CD14-positive monocyte (primary cell): Measurements from ENCODE around the gene SDF2. TPM values are rescaled to one million over a fixed set of nuclear protein-coding genes. Genes with fewer than 3 reads are reported as not detected.

Experiments used
- DNase-seq, 3 donors: peaks; one replicate each; pipeline ENCODE4 v3.0.0-alpha.2; 2011 to 2022
- H2AFZ ChIP-seq: 2 replicates; pipeline ENCODE4 v1.6.0; 2012; ENCODE audit warnings: mild to moderate bottlenecking, low read depth, low read length, inconsistent platforms; ENCODE audit not compliant: insufficient read depth, poor library complexity, severe bottlenecking
- H3K27ac ChIP-seq, 2 donors: 1 replicate in 1 of 2; 2 replicates in 1 of 2; pipeline ENCODE4 v1.5.1; 2012 to 2013; ENCODE audit warnings: low read length in 2 of 2, control low read depth in 1 of 2, inconsistent platforms in 1 of 2, low read depth in 1 of 2, mild to moderate bottlenecking in 1 of 2
- H3K27me3 ChIP-seq, 2 donors: one replicate each; pipeline versions ENCODE4 v1.6.0 to v1.6.1; 2011 to 2013; ENCODE audit warnings: low read length in 2 of 2; ENCODE audit not compliant: control insufficient read depth in 2 of 2, insufficient read depth in 2 of 2
- H3K36me3 ChIP-seq, 2 donors: replicated peaks in 1 of 2; 1 replicate in 1 of 2; 2 replicates in 1 of 2; pipeline versions ENCODE4 v1.5.1 to v1.6.1; 2012 to 2013; ENCODE audit warnings: low read length in 2 of 2, control low read depth in 1 of 2, inconsistent platforms in 1 of 2, mild to moderate bottlenecking in 1 of 2; ENCODE audit not compliant: insufficient read depth in 2 of 2, control insufficient read depth in 1 of 2
- H3K4me1 ChIP-seq, 2 donors: 1 replicate in 1 of 2; 2 replicates in 1 of 2; pipeline versions ENCODE4 v1.5.1 to v1.6.1; 2012 to 2013; ENCODE audit warnings: low read length in 2 of 2, control low read depth in 1 of 2, inconsistent platforms in 1 of 2, mild to moderate bottlenecking in 1 of 2, moderate library complexity in 1 of 2; ENCODE audit not compliant: insufficient read depth in 2 of 2, control insufficient read depth in 1 of 2
- H3K4me2 ChIP-seq: replicated peaks from 2 replicates; pipeline ENCODE3; 2012; ENCODE audit warnings: low read length, moderate library complexity, mild to moderate bottlenecking; ENCODE audit not compliant: poor library complexity, severe bottlenecking; ENCODE audit errors: extremely low read depth
- H3K4me3 ChIP-seq, 3 experiments: fragments of 200-600 bp in 1 of 3; sonication (generic) in 1 of 3; replicated peaks in 1 of 3; 1 replicate in 2 of 3; 2 replicates in 1 of 3; pipeline ENCODE4 v1.5.1; 2011 to 2013; ENCODE audit warnings: low read length in 3 of 3, mild to moderate bottlenecking in 3 of 3, control low read depth in 2 of 3, low read depth in 2 of 3, inconsistent platforms in 1 of 3, moderate library complexity in 1 of 3
- H3K79me2 ChIP-seq: 2 replicates; pipeline ENCODE4 v1.6.0; 2012; ENCODE audit warnings: mild to moderate bottlenecking, control low read depth, inconsistent platforms, low read length, moderate library complexity; ENCODE audit not compliant: insufficient read depth
- H3K9ac ChIP-seq: 2 replicates; pipeline ENCODE4 v1.6.0; 2017; ENCODE audit warnings: low read length, mild to moderate bottlenecking; ENCODE audit not compliant: insufficient read depth, poor library complexity, severe bottlenecking
- H3K9me3 ChIP-seq, 2 donors: replicated peaks in 1 of 2; 1 replicate in 1 of 2; 2 replicates in 1 of 2; pipeline versions ENCODE4 v1.5.1 to v1.6.1; 2012 to 2013; ENCODE audit warnings: low read length in 2 of 2, control low read depth in 1 of 2; ENCODE audit not compliant: control insufficient read depth in 1 of 2, insufficient read depth in 1 of 2
- H4K20me1 ChIP-seq: 2 replicates; pipeline ENCODE4 v1.6.0; 2012; ENCODE audit warnings: mild to moderate bottlenecking, low read length, control low read depth, moderate library complexity; ENCODE audit not compliant: insufficient read depth
- H3K27ac Mint-ChIP-seq, 7 donors: one replicate each; pipeline ENCODE4 v1.8.0; 2020; ENCODE audit warnings: mild to moderate bottlenecking in 7 of 7, mixed read lengths in 7 of 7, moderate library complexity in 6 of 7, inconsistent platforms in 2 of 7
- H3K27me3 Mint-ChIP-seq, 3 donors: one replicate each; pipeline ENCODE4 v1.8.0; 2021 to 2022; ENCODE audit warnings: low read depth in 3 of 3, mild to moderate bottlenecking in 3 of 3, mixed read lengths in 3 of 3, moderate library complexity in 3 of 3, inconsistent platforms in 1 of 3
- H3K36me3 Mint-ChIP-seq, 2 donors: one replicate each; pipeline ENCODE4 v1.8.0; 2020; ENCODE audit warnings: mixed read lengths in 2 of 2, inconsistent platforms in 1 of 2, mild to moderate bottlenecking in 1 of 2
- H3K4me1 Mint-ChIP-seq: one replicate; pipeline ENCODE4 v1.8.0; 2020; ENCODE audit warnings: mild to moderate bottlenecking, mixed read lengths
- H3K4me3 Mint-ChIP-seq, 2 donors: one replicate each; pipeline ENCODE4 v1.8.0; 2020; ENCODE audit warnings: mild to moderate bottlenecking in 2 of 2, mixed read lengths in 2 of 2, moderate library complexity in 1 of 2
- H3K9me3 Mint-ChIP-seq, 7 donors: one replicate each; pipeline ENCODE4 v1.8.0; 2020 to 2022; ENCODE audit warnings: mixed read lengths in 7 of 7, mild to moderate bottlenecking in 6 of 7, moderate library complexity in 6 of 7, inconsistent platforms in 2 of 7
- WGBS: methylation state at CpG from one replicate; pipeline ENCODE4 v1.1.5; 2013; ENCODE audit warnings: missing lambda C conversion rate; ENCODE audit not compliant: insufficient coverage; 5-methylcytosine and 5-hydroxymethylcytosine counted together
- intact Hi-C, 2 donors: fragments of 100-400 bp; cut with micrococcal nuclease; formaldehyde crosslinking; loops; one replicate each; pipeline versions ENCODE4 v1.15.0 to v1.15.1; 2023
- polyA plus RNA-seq, 3 donors: library from polyadenylated mRNA; depleted of rRNA in 1 of 3; unstranded in 2 of 3; stranded (reverse) in 1 of 3; fragments of 300-500 nt in 2 of 3; fragments of >200 nt in 1 of 3; fragmentation: Illumina TruSeq in 2 of 3; gene quantifications; 1 replicate in 2 of 3; 2 replicates in 1 of 3; pipeline ENCODE4 v1.2.3, GENCODE V29; 2012 to 2021
- TF ChIP-seq, protein P1 (sequence below): fragments of 200-600 bp; IDR thresholded peaks from one replicate; pipeline ENCODE4 v1.8.0; 2022; ENCODE audit warnings: antibody characterized with exemption, mild to moderate bottlenecking

The SDF2 gene
- polyA plus RNA-seq, 3 donors: 52.9 to 103 (median 84.5) TPM

DNA sequence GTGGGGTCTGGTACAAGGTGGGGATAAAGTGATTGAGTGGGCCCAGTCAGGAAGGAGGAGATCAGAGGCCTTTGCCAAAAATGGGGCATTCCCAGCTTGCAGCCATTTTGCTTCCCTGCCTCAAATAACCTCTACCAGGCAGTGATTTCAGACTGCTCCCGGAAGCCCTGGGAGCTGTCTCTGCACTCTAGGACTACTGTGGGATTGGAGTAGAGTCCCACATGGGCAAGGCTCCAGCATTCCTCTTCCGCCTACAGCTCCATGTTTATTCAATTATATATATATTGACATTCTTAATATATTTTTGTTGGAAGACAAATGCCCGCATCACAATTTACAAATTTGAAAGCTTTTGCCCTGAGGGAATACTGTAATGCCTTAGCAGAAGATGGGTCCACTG is 13.8 kb upstream of the SDF2 start:
- H3K36me3 ChIP-seq: peaks cover 97 to 100% of the 10 kb centered on the region in 2 donors
- Mint-ChIP-seq H3K27ac (no peak overlapping the region), H3K36me3 (peaks cover 77 to 99% of the 10 kb centered on the region in 2 donors), H3K9me3 (no peaks in the 10 kb centered on the region), H3K27me3 (peaks cover 0 to 2% (median 1%) of the 10 kb centered on the region in 3 donors), H3K4me1 (no peaks in the 10 kb centered on the region), H3K4me3 (no peak overlapping the region)
- H3K27me3 ChIP-seq: no peaks in the 10 kb centered on the region
- DNase-seq: no peak
- H3K4me3 ChIP-seq: no peak overlapping the region
- H3K9me3 ChIP-seq: no peaks in the 10 kb centered on the region
- no peaks in the 10 kb centered on the region for H3K4me1 ChIP-seq
- 100% methylated on average over 1 of the region's 3 CpGs for WGBS
- no peak overlapping the region for H3K27ac ChIP-seq
- H3K4me2 ChIP-seq: no peak overlapping the region
- intact Hi-C loops: no loop called here
- TF ChIP-seq, protein P1, sequence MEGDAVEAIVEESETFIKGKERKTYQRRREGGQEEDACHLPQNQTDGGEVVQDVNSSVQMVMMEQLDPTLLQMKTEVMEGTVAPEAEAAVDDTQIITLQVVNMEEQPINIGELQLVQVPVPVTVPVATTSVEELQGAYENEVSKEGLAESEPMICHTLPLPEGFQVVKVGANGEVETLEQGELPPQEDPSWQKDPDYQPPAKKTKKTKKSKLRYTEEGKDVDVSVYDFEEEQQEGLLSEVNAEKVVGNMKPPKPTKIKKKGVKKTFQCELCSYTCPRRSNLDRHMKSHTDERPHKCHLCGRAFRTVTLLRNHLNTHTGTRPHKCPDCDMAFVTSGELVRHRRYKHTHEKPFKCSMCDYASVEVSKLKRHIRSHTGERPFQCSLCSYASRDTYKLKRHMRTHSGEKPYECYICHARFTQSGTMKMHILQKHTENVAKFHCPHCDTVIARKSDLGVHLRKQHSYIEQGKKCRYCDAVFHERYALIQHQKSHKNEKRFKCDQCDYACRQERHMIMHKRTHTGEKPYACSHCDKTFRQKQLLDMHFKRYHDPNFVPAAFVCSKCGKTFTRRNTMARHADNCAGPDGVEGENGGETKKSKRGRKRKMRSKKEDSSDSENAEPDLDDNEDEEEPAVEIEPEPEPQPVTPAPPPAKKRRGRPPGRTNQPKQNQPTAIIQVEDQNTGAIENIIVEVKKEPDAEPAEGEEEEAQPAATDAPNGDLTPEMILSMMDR: no peak
- no peak overlapping the region for H2AFZ ChIP-seq
- no peaks in the 10 kb centered on the region for H3K79me2 ChIP-seq
- peaks cover 13% of the 10 kb centered on the region for H4K20me1 ChIP-seq
- H3K9ac ChIP-seq: no peak overlapping the region

DNA sequence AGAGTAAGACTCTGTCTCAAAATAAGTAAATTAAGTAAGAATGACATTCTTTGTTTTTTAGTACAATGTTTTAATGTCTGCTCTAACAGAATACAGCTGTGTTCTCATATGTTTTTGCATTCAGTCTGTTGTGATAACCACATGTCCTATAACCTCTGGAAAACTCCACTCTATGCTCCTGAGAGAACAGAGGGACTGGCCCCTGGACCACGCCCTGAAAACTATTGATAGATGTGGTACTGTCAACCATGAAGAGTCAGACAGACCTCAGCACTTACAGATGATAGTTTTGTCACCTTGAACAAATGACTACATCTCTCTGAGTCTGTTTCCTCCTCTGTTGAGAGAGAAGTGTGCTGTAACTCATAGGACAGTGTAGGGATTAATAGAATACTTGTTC is 8.2 kb upstream of the SDF2 start:
- no peak overlapping the region for H3K27ac Mint-ChIP-seq
- no peak overlapping the region for H3K4me3 ChIP-seq
- H3K9me3 Mint-ChIP-seq: no peaks in the 10 kb centered on the region
- H3K4me1 ChIP-seq: no peaks in the 10 kb centered on the region
- intact Hi-C loops: no loop called here
- TF ChIP-seq, protein P1: no peak
- H4K20me1 ChIP-seq: peaks cover 62% of the 10 kb centered on the region
- WGBS: no CpG with 5 or more reads among the region's 1 CpG
- no peak overlapping the region for H2AFZ ChIP-seq
- no peak overlapping the region for H3K4me3 Mint-ChIP-seq
- H3K36me3 ChIP-seq: peaks cover 65 to 91% of the 10 kb centered on the region in 2 donors
- no peaks in the 10 kb centered on the region for H3K9me3 ChIP-seq
- peaks cover 0 to 1% (median 0%) of the 10 kb centered on the region in 3 donors for H3K27me3 Mint-ChIP-seq
- peaks cover 63% of the 10 kb centered on the region in 2 donors for H3K36me3 Mint-ChIP-seq
- H3K27me3 ChIP-seq: no peaks in the 10 kb centered on the region
- H3K79me2 ChIP-seq: peaks cover 41% of the 10 kb centered on the region
- DNase-seq: no peak
- no peak overlapping the region for H3K9ac ChIP-seq
- no peak overlapping the region for H3K4me2 ChIP-seq
- no peak overlapping the region for H3K27ac ChIP-seq
- peaks cover 7% of the 10 kb centered on the region for H3K4me1 Mint-ChIP-seq
